ENCODE data around the gene PLEKHJ1. TPM values are rescaled to one million over a fixed set of nuclear protein-coding genes. Genes with fewer than 3 reads are reported as not detected.

PLEKHJ1 gene
- total RNA-seq, 3 donors from 2014 or later, result 132 to 231 (median 189) TPM

- TF ChIP-seq, protein P1, sequence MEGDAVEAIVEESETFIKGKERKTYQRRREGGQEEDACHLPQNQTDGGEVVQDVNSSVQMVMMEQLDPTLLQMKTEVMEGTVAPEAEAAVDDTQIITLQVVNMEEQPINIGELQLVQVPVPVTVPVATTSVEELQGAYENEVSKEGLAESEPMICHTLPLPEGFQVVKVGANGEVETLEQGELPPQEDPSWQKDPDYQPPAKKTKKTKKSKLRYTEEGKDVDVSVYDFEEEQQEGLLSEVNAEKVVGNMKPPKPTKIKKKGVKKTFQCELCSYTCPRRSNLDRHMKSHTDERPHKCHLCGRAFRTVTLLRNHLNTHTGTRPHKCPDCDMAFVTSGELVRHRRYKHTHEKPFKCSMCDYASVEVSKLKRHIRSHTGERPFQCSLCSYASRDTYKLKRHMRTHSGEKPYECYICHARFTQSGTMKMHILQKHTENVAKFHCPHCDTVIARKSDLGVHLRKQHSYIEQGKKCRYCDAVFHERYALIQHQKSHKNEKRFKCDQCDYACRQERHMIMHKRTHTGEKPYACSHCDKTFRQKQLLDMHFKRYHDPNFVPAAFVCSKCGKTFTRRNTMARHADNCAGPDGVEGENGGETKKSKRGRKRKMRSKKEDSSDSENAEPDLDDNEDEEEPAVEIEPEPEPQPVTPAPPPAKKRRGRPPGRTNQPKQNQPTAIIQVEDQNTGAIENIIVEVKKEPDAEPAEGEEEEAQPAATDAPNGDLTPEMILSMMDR (IDR thresholded peaks at IDR 0.05), result no peak
- no peaks in the 10 kb centered on the region for H3K9me3 ChIP-seq
- peaks cover 33% of the 10 kb centered on the region for H3K4me1 ChIP-seq (ENCODE audit: low read depth)
- ATAC-seq (no peak), DNase-seq (no peak)
- peaks cover under 1% of the 10 kb centered on the region for H3K36me3 ChIP-seq (ENCODE audit: low read depth)
- intact Hi-C loops (cut with DNase I, micrococcal nuclease), result no loop called here
- no peak overlapping the region for H3K4me3 ChIP-seq
Measured at GRCh38 chr19:2252055-2252796, 16.1 kb upstream of the PLEKHJ1 start.

GRCh38 chr19:2251106-2252054 lies 15.3 kb upstream of the PLEKHJ1 start:
- Histone ChIP-seq H3K9me3 (no peaks in the 10 kb centered on the region), H3K4me1 (ENCODE audit: low read depth) (peaks cover 33% of the 10 kb centered on the region), H3K36me3 (ENCODE audit: low read depth) (peaks cover 6% of the 10 kb centered on the region), H3K4me3 (no peak overlapping the region)
- intact Hi-C loops (cut with DNase I, micrococcal nuclease), result no loop called here
- DNase-seq (no peak), ATAC-seq (peak; percentile 10)
- TF ChIP-seq, protein P1 (IDR thresholded peaks at IDR 0.05), result no peak

GRCh38 chr19:2250766-2251105 lies 14.6 kb upstream of the PLEKHJ1 start:
- DNase-seq, result no peak
- H3K4me3 ChIP-seq, result no peak overlapping the region
- TF ChIP-seq, protein P1 (IDR thresholded peaks at IDR 0.05), result no peak
- H3K36me3 ChIP-seq (ENCODE audit: low read depth), result peaks cover 6% of the 10 kb centered on the region
- intact Hi-C loops (cut with DNase I, micrococcal nuclease), result no loop called here
- H3K4me1 ChIP-seq (ENCODE audit: low read depth), result peaks cover 33% of the 10 kb centered on the region
- peak; percentile 7 for ATAC-seq
- H3K9me3 ChIP-seq, result no peaks in the 10 kb centered on the region

- no peak for DNase-seq
- Histone ChIP-seq H3K4me3 (no peak overlapping the region), H3K9me3 (no peaks in the 10 kb centered on the region), H3K36me3 (ENCODE audit: low read depth) (peaks cover 7% of the 10 kb centered on the region), H3K4me1 (ENCODE audit: low read depth) (peaks cover 33% of the 10 kb centered on the region)
- intact Hi-C loops (cut with DNase I, micrococcal nuclease), result no loop called here
- TF ChIP-seq, protein P1 (IDR thresholded peaks at IDR 0.05), result no peak
- ATAC-seq, result peak; percentile 14
Measured at GRCh38 chr19:2249880-2250765, 14.0 kb upstream of the PLEKHJ1 start.
